Measurements from ENCODE around the gene AMH.

Gene AMH

DNA sequence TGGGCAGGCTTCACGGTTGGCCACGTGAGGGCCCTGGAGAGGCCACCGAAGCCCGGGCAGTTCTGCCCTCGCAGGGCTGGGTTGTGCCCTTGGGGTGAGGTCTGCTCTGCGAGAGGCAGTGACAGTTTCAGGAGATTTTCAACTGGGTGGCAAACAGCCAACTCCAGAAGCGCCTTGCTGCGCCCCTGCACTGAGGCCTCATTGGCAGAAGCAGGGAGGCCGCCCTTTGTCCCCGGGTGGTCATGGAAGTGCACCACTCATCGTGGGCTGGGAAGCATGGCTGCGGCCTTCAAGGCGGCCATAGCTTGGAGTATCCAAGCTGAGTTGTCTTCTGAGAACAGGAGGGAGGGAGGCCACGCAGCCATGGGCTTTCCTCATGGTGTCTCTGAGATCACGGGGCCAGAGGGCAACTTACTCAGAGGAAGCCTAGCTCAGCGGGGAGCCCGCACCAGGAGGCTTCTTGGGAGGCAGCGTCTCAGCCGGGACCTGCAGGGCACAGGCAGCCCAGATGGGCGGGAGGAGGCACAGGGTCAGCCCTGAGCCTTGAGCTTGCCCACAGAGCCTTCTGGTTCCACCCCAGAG is 27.8 kb upstream of the AMH start:
- DNase-seq, result no peak

DNA sequence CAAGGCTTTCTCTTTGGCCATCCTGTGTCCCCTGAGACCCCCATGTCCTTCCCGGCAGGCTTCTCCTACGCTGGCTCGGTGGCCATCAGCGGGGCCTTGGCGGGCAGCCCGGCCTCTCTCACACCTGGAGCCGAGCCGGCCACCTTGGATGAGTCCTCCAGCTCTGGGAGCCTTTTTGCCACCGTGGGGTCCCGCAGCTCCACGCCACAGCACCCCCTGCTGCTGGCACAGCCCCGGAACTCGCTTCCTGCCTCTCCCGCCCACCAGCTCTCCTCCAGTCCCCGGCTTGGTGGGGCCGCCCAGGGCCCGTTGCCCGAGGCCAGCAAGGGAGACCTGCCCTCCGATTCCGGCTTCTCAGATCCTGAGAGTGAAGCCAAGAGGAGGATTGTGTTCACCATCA is 27.2 kb upstream of the AMH start:
- no peak for DNase-seq

DNA sequence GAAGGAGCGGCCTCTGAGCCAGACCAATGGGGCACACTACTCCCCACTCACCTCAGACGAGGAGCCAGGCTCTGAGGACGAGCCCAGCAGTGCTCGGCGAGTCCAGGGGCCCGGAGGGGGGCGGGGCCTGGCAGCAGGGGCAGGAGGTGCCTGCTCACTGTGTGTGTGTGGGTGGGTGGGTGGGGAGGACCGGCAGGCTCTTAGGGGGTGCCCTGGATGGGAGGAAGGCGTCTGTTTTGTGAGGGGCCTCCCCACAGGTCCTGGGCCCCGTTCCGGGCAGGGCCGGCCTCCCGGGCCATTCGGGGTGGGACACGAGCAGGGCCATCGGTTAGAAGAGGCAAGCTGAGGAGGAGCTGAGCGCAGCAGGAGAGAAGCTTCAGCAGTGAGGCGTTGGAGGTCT is 25.7 kb upstream of the AMH start:
- no peak for DNase-seq

DNA sequence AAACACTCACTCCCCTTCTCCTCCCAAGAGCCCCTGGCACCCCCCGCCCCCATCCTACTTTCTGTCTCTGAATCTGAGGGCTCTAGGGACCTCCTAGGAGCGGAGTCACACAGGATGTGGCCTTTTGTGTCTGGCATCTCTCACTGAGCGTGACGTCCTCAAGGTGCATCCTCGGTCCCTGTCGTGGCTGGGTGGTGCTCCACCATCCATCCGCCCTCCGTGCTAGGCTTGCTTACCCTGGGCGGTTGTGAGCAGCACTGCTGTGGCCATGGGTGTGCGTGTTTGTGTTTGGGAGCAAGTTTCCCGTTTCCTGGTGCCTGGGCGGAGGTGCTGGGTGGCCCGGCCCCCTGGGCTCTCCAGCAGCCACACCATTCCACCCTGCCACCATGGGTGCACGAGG is 25.2 kb upstream of the AMH start:
- DNase-seq, result no peak

DNA sequence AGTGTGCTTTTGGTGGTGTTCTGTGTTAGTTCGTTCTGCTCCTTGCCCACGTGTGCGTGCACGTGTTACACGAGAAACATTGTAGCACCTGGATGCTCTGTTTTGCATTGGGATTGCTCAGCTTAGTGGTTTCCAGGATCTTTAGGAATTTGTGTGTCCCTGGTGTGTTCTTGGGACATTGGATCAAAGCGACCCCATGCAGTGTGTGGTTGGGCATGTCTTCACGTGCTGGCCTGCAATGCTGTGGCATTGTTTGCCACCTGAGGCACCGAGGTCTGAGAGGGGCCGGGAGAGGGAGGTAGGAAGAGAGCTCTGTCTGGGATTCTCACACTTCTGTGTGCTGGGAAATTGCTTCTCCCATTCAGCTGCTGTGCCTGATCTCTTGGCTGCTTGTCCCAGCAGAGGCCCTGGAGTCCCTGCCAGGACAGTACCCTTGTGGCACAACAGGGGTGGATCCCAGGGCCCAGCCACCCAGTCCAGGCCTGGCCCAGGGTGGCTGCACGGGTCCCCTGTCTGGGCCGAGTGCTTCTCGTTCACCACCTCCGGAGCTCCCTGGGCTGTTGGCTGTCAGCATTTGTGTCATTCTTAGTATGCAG is 24.3 kb upstream of the AMH start:
- DNase-seq, result no peak

DNA sequence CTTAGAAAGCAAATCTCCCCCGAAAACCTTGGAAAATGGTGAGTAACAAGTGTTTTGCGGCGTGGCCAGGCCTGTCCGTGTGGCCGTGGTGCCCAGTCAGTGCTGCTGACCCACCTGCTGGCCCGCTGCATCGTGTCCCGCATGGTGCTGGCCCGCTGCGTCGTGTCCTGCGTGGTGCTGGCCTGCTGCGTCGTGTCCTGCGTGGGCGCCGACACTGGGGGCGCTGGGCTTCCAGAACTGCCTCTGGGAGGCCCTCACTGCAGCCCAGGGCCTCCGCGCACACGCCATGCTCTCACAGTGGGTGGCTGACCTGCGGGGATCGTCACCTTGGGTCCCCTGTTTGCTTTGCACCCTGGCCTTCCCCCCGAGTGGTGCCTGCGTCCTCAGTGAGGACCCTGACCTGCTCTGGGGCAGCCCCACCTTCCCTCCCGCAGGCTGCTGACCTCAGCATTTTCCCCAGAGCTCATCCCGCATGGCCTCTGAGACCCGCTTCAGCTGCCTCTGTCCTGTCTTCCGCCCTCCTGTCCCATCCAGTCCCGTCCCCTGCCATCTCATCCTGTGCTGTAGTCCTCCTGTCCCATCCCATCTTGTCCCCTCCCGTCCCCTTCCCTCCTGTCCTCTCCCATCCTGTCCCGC is 23.6 kb upstream of the AMH start:
- DNase-seq, result no peak

DNA sequence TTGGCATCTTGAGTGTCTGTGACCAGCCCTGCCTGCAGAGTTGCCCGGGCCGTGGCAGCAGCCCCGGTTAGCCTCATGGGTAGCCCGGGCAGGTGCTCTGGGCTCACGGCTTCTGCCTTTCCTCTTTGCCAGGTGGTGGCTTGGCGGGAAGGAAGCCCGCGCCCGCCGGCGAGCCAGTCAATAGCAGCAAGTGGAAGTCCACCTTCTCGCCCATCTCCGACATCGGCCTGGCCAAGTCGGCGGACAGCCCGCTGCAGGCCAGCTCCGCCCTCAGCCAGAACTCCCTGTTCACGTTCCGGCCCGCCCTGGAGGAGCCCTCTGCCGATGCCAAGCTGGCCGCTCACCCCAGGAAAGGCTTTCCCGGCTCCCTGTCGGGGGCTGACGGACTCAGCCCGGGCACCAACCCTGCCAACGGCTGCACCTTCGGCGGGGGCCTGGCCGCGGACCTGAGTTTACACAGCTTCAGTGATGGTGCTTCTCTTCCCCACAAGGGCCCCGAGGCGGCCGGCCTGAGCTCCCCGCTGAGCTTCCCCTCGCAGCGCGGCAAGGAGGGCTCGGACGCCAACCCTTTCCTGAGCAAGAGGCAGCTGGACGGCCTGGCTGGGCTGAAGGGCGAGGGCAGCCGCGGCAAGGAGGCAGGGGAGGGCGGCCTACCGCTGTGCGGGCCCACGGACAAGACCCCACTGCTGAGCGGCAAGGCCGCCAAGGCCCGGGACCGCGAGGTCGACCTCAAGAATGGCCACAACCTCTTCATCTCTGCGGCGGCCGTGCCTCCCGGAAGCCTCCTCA is 22.9 kb upstream of the AMH start:
- DNase-seq, result no peak

DNA sequence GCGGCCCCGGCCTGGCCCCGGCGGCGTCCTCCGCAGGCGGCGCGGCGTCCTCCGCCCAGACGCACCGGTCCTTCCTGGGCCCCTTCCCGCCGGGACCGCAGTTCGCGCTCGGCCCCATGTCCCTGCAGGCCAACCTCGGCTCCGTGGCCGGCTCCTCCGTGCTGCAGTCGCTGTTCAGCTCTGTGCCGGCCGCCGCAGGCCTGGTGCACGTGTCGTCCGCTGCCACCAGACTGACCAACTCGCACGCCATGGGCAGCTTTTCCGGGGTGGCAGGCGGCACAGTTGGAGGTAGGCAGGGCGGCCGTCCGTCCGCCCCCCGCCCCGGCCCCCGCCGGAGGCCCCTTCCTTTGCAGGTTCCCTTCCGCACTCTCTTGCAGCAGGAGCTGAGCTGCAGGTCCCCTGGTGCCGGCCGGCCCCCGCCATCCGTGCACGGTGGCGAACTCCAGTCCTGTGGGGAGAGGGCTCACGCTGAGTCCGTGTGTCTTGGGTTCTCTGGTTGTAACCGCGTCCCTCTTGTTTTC is 22.2 kb upstream of the AMH start:
- DNase-seq, result no peak

DNA sequence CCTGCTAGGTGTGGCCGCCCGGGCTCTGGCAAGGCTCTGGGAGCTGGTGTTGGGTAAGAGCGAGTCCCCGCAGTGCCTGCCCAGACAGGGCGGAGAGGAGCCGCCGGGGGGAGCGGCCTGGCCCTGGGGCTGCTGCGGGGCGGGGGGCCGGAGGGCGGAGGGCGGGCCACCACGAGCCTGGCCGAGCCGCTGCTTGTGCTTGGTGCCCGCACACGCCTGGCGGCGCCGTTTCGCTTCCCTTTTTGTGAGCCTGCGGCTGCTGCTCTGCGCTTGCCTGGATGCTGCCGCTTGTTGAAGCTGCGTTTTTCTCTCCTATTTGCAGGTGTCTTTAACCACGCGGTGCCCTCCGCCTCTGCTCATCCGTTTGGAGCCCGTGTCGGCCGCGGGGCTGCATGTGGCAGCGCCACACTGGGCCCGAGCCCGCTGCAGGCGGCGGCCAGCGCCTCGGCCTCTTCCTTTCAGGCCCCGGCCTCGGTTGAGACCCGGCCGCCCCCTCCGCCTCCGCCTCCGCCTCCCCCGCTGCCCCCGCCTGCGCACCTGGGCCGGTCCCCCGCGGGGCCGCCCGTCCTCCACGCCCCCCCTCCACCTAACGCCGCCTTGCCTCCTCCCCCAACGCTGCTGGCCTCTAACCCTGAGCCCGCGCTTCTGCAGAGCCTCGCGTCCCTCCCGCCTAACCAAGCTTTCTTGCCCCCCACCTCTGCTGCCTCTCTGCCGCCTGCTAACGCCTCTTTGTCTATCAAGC is 21.5 kb upstream of the AMH start:
- no peak for DNase-seq

DNA sequence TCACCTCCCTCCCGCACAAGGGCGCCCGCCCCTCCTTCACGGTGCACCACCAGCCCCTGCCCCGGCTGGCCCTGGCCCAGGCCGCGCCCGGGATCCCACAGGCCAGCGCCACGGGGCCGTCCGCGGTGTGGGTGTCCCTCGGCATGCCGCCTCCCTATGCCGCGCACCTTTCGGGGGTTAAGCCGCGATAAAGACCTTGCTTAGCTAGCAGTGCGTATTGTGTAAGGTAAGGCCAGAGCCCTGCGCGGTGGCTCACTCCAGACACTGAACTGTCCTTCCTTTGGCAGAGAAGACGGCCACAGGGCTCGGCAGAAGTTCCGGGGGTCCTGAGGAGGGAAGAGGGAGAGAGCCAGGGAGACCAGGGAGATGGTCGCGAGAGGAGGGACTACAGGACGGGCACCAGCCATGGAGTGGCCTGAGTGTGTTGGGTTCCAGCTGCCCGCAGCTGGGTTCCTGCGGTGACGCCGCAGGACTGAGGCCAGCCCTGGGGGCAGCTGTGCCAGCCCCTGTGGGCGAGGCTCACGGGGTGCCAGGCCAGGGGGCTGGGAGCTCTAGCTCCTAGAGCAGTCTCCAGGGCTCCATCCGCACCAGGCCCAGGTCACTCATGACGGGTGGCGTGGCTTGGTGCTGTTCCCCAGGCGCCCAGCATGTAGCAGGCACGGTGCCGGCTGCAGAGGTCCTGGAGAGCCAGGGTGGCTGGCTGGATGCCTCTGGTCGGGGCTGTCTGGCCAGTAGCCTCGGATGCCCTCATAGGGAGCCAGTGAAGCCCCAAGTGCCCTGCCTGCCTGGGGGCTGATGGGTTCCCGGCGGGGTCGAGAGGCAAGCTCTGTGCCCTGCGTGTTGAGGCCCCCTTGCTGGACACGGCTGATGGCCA is 20.7 kb upstream of the AMH start:
- no peak for DNase-seq

DNA sequence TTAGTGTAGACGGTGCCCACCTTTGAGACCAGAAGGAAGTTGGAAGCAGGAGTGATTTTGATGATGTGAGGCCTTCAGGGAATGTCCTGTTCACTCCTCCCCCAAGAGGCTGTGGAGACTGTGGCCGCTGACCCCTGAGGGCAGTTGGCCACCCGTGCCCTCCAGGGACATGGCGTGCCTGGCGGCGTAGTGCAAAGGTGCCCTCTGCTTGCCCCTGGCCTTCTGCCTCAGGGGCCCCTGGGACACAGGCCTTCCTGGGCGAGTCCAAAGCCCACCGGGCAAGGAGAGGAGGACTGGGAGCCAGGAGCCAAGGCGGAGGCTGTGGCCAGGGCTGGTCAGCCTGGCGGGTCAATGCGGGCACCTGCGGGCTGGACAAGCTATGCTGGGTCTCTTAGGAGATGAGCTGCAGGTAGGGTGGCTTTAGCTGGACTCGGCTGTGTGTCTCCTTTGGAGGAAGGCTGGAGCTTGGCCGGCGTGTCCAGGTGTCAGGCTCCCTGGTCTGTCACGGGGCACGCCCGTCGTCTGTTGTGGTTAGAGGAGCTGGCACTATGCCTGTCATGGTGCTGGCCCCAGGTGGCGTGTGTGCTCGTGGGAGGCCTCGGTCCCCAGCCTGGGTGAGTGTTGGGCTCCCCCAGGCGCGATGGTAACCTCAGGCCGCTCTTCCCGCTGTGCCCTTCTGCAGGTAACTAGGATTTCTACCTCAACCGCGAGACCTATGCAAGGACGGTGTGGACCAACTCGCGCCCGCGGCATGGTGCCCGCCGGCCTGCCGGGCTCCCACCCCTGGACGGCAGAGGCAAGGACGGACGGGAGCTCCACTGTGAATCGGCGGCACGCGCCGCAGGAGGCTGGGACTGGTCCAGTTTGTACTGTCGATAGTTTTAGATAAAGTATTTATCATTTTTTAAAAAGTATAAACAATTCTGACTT is 19.8 kb upstream of the AMH start:
- no peak for DNase-seq

DNA sequence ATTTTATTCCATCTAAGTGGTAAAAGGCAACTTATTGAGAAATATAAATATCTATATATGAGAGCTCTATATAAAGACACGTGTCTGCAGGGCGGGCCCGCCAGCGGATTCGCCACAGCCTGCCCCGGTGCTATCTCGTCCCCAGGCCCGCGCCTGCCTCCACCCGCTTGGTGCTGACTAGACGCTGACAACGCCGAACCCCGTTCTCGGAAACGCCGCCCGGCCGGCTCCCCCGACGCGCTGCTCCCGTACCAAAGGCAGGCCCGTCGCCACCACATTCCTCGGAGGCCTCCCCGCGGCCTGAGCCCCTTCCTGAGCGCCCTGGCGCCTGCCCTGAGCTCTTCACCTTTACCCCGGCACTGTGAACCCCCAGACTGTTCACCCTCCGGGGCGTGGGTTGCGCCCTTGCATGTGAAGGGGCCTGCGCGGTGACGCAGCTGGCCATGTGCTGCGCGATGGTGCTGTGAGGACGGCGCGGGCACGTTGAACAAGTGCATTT is 19.0 kb upstream of the AMH start:
- no peak for DNase-seq

DNA sequence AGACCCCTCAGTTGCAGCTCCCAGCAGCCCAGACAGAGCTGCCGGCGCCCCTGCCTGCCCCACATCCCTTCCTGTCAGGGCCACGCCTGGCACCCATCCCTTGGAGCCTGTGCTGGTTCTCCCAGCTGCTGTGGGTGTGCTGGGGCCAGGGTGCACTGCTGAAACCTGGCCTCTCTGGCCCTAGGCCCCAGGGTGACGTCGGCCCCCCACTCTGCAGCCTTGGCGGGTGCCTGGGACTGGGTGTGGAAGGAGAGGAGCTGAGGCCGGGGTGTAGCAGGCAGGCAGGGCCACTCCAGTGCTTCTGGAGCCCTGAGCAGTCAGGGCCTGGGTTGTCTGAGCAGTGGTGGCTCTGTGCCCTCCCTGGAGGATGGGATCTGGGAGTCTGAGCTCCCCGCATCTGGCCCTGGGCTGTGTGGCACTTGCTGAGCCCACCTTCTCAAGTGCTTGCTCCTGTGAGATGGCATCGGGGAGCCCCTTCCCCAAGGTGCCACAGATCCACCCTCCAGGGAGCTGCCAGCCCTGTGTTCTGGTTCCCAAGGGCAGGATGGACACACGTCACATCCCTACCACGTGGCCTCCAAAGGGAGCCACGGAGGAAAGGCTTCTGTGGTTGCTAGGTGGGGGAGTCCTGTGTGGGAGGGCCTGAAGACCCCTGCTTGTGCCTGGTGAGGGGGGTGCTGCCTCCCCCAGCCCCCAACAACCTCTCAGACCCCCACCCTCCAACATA is 18.2 kb upstream of the AMH start:
- DNase-seq, result no peak

DNA sequence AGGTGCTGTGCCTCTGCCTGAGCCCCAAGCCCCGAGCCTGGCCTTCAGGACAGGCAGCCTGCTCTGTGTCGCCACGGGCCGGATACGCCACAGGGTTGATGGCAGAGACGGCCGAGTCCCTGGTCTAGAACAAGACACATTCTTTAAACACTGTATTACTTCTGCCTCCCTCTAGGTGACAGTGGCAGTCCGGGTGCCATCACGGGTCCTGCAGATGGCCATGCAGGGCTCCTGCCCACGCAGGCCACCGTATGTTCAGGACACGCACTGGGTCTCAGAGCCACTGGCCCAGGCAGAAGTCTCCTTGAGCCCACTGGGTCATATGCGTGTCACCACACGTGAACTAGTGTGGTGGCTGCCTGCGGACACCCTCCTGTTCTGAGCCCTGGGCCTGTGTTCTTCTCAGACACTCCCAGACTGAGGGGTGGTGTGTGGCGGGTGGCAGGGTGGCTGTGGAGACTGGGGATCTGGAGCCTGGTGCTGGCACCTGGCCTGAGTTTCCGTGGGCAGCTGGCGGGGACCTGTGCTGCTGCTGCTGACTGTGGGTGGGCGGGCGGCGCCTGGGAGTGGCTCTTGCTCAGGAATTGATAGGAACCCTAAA is 17.4 kb upstream of the AMH start:
- DNase-seq, result no peak

DNA sequence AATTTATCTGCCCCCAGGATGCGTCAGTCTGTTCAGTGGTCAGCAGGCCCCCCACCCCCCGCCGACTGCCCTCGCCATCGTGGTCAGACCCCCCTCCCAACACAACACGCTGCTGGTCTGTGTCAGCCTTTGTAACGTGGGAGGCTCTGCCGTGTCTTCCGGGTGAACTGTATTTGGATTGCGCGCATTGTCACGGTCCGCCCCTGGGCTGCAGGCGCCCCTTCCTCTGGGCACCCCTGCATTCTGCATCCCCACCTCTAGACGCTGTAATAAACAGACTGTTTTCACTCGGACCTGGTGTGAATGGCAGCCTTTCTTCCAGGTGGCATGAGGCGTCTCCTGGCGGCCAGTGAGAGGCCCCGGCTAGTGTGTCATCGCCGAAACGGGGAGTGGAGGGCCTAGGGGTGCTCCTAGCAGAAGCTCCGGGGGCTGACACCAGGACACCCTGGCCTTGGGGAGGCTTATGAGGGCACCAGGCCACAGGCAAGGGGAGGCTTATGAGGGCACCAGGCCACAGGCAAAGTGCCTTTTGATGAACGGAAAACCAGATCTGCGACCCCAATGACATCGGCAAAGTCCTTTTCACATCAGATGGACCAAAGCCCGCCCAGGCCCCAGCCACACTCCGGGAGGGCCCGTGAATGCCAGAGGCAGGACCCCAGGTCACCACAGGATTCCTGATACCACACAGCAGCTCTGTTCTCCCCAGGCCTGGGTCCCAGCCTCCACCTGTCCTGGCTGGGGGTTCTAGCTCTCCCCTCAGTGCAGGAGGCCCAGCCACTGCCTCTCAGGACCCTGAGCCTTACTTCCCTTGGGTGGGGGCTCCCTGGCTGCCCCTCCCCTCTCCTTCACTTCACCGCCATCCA is 16.6 kb upstream of the AMH start:
- no peak for DNase-seq

DNA sequence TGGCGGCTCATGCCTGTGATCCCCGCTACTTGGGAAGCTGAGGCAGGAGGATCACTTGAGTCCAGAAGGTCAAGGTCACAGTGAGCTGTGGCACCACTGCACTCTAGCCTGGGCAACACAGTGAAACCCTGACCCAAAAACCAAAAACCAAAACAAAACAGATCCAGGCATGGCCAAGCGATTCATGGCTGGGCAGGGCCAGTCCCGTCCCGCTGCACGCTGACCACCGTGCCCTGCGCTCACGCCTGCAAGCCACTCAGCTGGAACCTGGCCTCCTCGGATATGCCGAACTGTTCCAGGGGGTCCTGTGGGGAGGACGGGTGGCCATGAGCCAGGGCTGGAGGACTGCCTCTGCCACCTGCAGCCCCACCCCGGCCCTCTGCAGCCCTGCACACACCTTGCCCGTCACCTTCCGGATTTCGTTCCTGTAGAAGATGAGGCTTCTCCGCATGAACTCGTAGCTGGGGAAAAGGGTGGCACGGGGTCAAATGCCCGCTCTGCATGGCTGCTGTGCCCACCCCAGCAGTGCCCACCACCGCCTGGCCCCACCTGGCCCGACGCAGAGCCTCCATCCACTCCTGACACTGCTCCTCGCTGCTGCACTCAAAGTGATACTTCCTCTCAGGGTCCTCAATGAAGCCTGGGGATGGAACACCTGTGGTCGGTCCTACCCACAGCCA is 15.4 kb upstream of the AMH start:
- DNase-seq, result no peak

DNA sequence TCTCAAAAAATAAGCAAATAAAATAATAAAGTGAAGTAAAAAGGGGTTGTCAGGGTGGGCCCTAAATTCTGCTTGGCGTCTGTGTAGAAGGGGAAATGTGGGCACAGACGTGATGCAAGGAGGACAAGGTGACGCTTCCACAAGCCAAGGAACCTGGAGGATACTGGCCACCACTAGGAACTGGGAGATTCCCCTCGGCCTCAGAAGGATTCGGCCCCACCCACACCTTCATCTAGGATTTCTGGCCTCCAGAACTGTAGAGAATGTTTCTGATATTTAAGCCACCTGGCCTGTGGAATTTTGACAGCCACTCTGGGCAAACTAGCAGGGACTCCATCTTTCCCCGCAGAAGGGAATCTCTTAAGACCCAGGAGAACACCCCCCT is 14.1 kb upstream of the AMH start:
- no peak for DNase-seq
